ENCODE data around the gene FOXP1.

DNA sequence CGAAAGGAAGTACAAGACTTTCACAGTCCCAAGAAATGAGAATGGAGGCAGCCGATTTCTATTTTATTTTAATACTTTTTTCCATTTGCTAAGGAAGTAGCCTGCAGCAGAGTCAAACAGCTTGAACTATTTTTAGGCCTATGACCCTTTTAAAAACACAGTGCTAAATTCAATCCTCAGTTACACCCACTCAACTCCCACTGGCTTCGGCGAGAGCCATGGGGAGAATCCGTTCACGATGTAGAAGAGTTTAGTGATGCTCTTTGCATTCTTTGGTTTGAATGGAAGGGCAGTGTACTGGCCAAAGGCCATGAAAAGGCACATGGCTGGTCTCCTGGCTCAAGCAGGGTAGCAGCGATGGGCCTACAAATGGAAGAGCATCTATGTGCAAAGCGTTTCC is 343.5 kb downstream of the FOXP1 start:
- no peak for TF ChIP-seq EZH2phosphoT487 (conservative IDR thresholded peaks at IDR 0.05; ENCODE audit: low read length)
- no peak for TF ChIP-seq CTCF (IDR thresholded peaks at IDR 0.05; ENCODE audit: insufficient read depth, low read length, poor library complexity, severe bottlenecking)

Data from SU-DHL-6 (cell line).